HuH-7 (cell line): Measurements from ENCODE around the gene MOB3A.
A peak's percentile ranks its signal among the peaks of the same experiment; 100 is the strongest.

Source experiments
- DNase-seq: peaks from one replicate; pipeline ENCODE4 v3.0.0; 2011; ENCODE audit warnings: low spot score

The MOB3A gene

GRCh38 chr19:2123682-2124387 lies 27.7 kb upstream of the MOB3A start:
- peak; percentile 32 for DNase-seq

- no peak for DNase-seq
Observed at GRCh38 chr19:2122982-2123381, 26.9 kb upstream of the MOB3A start.

- DNase-seq, result no peak
Observed at GRCh38 chr19:2122251-2122650, 26.1 kb upstream of the MOB3A start.

GRCh38 chr19:2121416-2122051 lies 25.4 kb upstream of the MOB3A start:
- no peak for DNase-seq

GRCh38 chr19:2120821-2121220 lies 24.7 kb upstream of the MOB3A start:
- no peak for DNase-seq

GRCh38 chr19:2119921-2120785 lies 24.0 kb upstream of the MOB3A start:
- DNase-seq, result no peak

- DNase-seq, result no peak
Observed at GRCh38 chr19:2118438-2118837, 22.3 kb upstream of the MOB3A start.

- no peak for DNase-seq
Observed at GRCh38 chr19:2117215-2117960, 21.3 kb upstream of the MOB3A start.

- no peak for DNase-seq
Observed at GRCh38 chr19:2116507-2116906, 20.4 kb upstream of the MOB3A start.

GRCh38 chr19:2115911-2116426 lies 19.8 kb upstream of the MOB3A start:
- DNase-seq, result no peak

- DNase-seq, result no peak
Observed at GRCh38 chr19:2115324-2115723, 19.2 kb upstream of the MOB3A start.

- DNase-seq, result no peak
Observed at GRCh38 chr19:2114821-2115220, 18.7 kb upstream of the MOB3A start.

GRCh38 chr19:2114218-2114617 lies 18.1 kb upstream of the MOB3A start:
- no peak for DNase-seq

GRCh38 chr19:2113439-2114211 lies 17.5 kb upstream of the MOB3A start:
- no peak for DNase-seq

- DNase-seq, result no peak
Observed at GRCh38 chr19:2112516-2113320, 16.6 kb upstream of the MOB3A start.

GRCh38 chr19:2111886-2112285 lies 15.8 kb upstream of the MOB3A start:
- no peak for DNase-seq

- no peak for DNase-seq
Observed at GRCh38 chr19:2111425-2111824, 15.3 kb upstream of the MOB3A start.

GRCh38 chr19:2110822-2111221 lies 14.7 kb upstream of the MOB3A start:
- no peak for DNase-seq

GRCh38 chr19:2109046-2109864 lies 13.1 kb upstream of the MOB3A start:
- DNase-seq, result no peak
